GM21515 (cell line): ENCODE results near the gene KRTAP17-1.

Source experiments
- ATAC-seq: cut with Tn5 transposase; IDR thresholded peaks from one replicate; pipeline ENCODE4 v1.9.1; 2021; ENCODE audit not compliant: unreplicated experiment

Gene KRTAP17-1

GRCh38 chr17:41333098-41333497, 17.6 kb upstream of the KRTAP17-1 start:
- no peak for ATAC-seq

- no peak for ATAC-seq
Measured at GRCh38 chr17:41332239-41332638, 16.7 kb upstream of the KRTAP17-1 start.

- ATAC-seq, result no peak
Measured at GRCh38 chr17:41331606-41332005, 16.1 kb upstream of the KRTAP17-1 start.

GRCh38 chr17:41329279-41329948, 13.9 kb upstream of the KRTAP17-1 start:
- no peak for ATAC-seq

GRCh38 chr17:41328207-41328606, 12.7 kb upstream of the KRTAP17-1 start:
- no peak for ATAC-seq

- ATAC-seq, result no peak
Measured at GRCh38 chr17:41327411-41328120, 12.1 kb upstream of the KRTAP17-1 start.

- no peak for ATAC-seq
Measured at GRCh38 chr17:41326173-41327145, 10.9 kb upstream of the KRTAP17-1 start.

GRCh38 chr17:41325611-41326010, 10.1 kb upstream of the KRTAP17-1 start:
- ATAC-seq, result no peak

GRCh38 chr17:41325126-41325525, 9.6 kb upstream of the KRTAP17-1 start:
- ATAC-seq, result no peak

GRCh38 chr17:41324180-41325075, 8.9 kb upstream of the KRTAP17-1 start:
- ATAC-seq, result no peak

- no peak for ATAC-seq
Measured at GRCh38 chr17:41322903-41323895, 7.7 kb upstream of the KRTAP17-1 start.

GRCh38 chr17:41322094-41322902, 6.8 kb upstream of the KRTAP17-1 start:
- ATAC-seq, result no peak

- no peak for ATAC-seq
Measured at GRCh38 chr17:41318231-41318630, 2.7 kb upstream of the KRTAP17-1 start.

- no peak for ATAC-seq
Measured at GRCh38 chr17:41315814-41316445, 420 bp upstream of the KRTAP17-1 start.

GRCh38 chr17:41311111-41311510, 4.4 kb downstream of the KRTAP17-1 start:
- ATAC-seq, result no peak

GRCh38 chr17:41308918-41309359, 6.6 kb downstream of the KRTAP17-1 start, which contains the start of gene KRTAP16-1:
TSS of gene KRTAP16-1 (minus strand) at chr17:41309309. CDS start at chr17:41309253, 56 bp downstream.
- no peak for ATAC-seq

- ATAC-seq, result no peak
Measured at GRCh38 chr17:41308251-41308917, 7.1 kb downstream of the KRTAP17-1 start.
